ENCODE data around the gene GIMAP5.
A peak's percentile ranks its signal among the peaks of the same experiment; 100 is the strongest.

The GIMAP5 gene

GRCh38 chr7:150753239-150753638, 16.0 kb downstream of the GIMAP5 start:
- Mint-ChIP-seq H3K27me3 (ENCODE audit: low read depth, poor library complexity) (peaks cover 6% of the 10 kb centered on the region), H3K4me1 (no peaks in the 10 kb centered on the region), H3K27ac (no peak overlapping the region), H3K4me3 (no peak overlapping the region), H3K9me3 (no peaks in the 10 kb centered on the region), H3K36me3 (ENCODE audit: low read depth) (no peaks in the 10 kb centered on the region)
- DNase-seq: no peak
- no peak for TF ChIP-seq CTCF (IDR thresholded peaks at IDR 0.05)

GRCh38 chr7:150753826-150754603, 16.8 kb downstream of the GIMAP5 start:
- Mint-ChIP-seq H3K36me3 (ENCODE audit: low read depth) (no peaks in the 10 kb centered on the region), H3K9me3 (no peaks in the 10 kb centered on the region)

DNA sequence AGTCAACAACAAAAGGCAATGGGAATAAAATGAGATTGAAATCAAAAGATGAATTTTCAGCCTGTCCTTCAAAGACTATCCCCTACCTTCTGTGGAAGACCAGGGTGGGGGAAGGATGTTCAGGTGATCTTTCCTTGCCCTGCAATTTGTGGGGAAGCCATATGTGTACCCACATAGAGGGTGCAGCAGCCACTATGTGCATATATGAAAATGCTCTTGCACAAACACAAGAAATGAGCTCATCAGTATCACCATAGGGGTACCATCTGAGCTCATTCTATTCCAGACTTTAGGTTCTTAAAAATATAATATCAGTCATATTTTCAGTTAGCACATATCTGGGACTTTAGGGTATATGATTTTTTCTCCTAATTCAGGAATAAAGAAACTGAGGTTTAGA, 17.7 kb downstream of the GIMAP5 start:
- H3K27me3 Mint-ChIP-seq (ENCODE audit: low read depth, poor library complexity): peaks cover 6% of the 10 kb centered on the region
- peaks cover 4% of the 10 kb centered on the region for H3K9me3 Mint-ChIP-seq
- H3K27ac Mint-ChIP-seq: no peak overlapping the region
- DNase-seq: no peak
- H3K4me3 Mint-ChIP-seq: no peak overlapping the region
- H3K4me1 Mint-ChIP-seq: no peaks in the 10 kb centered on the region
- H3K36me3 Mint-ChIP-seq (ENCODE audit: low read depth): no peaks in the 10 kb centered on the region
- no peak for TF ChIP-seq CTCF (IDR thresholded peaks at IDR 0.05)

More at GRCh38 chr7:150753826-150754603, 16.8 kb downstream of the GIMAP5 start:
- no peak for DNase-seq
- peaks cover 6% of the 10 kb centered on the region for H3K27me3 Mint-ChIP-seq (ENCODE audit: low read depth, poor library complexity)
- peak; percentile 47 for TF ChIP-seq CTCF (IDR thresholded peaks at IDR 0.05)
- H3K27ac Mint-ChIP-seq: no peak overlapping the region
- H3K4me3 Mint-ChIP-seq: no peak overlapping the region
- no peaks in the 10 kb centered on the region for H3K4me1 Mint-ChIP-seq

DNA sequence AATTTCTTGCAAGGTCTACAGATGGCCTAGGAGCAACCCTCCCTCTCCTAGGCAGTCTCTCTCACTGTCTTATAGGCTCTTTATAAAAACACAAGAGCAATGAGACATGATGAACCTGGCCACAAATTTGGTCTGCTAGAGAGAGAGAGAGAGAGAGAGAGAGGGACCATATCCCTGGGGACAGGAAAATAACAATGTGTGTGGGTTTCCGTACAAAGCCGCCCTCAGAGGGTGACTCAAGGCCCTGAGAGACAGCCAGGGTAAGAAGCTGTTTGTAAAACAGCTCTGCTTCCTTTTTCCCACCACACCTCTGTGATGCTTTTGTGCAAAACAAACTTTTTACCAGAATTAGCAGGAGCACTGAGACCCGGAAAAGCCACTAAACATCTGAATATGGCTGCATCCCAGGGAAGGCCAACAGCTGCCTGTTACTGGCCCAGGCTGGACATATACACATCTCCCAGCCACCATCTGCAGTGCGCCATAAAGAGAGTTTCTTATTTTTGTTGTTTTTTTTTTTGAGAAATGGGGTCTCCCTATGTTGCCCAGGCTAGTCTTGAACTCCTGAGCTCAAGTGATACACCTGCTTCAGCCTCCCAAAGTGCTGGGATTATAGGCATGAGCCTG, 18.4 kb downstream of the GIMAP5 start:
- no peaks in the 10 kb centered on the region for H3K4me1 Mint-ChIP-seq
- TF ChIP-seq CTCF (IDR thresholded peaks at IDR 0.05): no peak
- no peak for DNase-seq
- H3K9me3 Mint-ChIP-seq: peaks cover 4% of the 10 kb centered on the region
- H3K27ac Mint-ChIP-seq: no peak overlapping the region
- H3K4me3 Mint-ChIP-seq: no peak overlapping the region
- no peaks in the 10 kb centered on the region for H3K36me3 Mint-ChIP-seq (ENCODE audit: low read depth)
- peaks cover 6% of the 10 kb centered on the region for H3K27me3 Mint-ChIP-seq (ENCODE audit: low read depth, poor library complexity)

DNA sequence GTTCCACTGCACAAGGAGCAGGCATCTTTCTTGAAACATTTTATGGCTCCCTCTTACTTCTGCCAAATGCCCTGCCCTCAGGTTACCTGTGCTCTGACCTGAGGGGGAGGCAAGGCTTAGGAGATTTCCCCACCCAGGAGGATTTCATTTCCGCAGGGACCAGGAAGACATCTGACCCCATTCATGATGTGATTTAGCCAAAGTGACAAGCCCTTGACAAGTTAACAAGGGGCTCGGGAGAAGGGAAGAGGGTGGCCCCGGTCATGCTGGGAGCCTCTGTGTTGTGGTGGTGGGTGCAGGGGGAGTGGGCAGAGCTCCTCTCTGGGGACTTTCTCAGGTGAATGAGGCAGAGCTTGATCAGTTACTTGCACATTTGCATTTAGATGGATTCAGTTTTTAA, 18.9 kb downstream of the GIMAP5 start:
- Mint-ChIP-seq H3K9me3 (peaks cover 5% of the 10 kb centered on the region), H3K27me3 (ENCODE audit: low read depth, poor library complexity) (peaks cover 6% of the 10 kb centered on the region), H3K36me3 (ENCODE audit: low read depth) (no peaks in the 10 kb centered on the region), H3K27ac (no peak overlapping the region), H3K4me1 (no peaks in the 10 kb centered on the region), H3K4me3 (no peak overlapping the region)
- TF ChIP-seq CTCF (IDR thresholded peaks at IDR 0.05): no peak
- no peak for DNase-seq

DNA sequence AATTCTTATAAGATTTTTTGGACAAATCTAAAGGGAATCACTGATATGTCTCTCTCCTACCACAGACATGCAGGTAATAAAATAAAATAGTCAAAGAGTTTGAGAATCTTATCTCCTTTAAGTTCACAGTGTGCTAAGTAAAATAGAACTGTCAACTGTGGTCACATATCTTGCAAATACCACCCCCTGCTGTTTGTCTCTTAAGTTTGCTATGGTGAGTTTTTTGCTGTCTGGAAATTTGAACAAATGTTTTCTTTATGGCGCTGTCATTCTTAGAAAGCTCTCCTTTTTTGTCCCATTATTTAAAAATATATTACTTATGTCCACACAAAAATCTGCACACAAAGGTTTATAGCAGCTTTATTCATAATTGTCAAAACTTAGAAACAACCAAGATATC, 19.6 kb downstream of the GIMAP5 start:
- Mint-ChIP-seq H3K36me3 (ENCODE audit: low read depth) (no peaks in the 10 kb centered on the region), H3K27ac (no peak overlapping the region), H3K27me3 (ENCODE audit: low read depth, poor library complexity) (peaks cover 6% of the 10 kb centered on the region), H3K4me3 (no peak overlapping the region), H3K4me1 (no peaks in the 10 kb centered on the region), H3K9me3 (peaks cover 12% of the 10 kb centered on the region)
- DNase-seq: no peak
- TF ChIP-seq CTCF (IDR thresholded peaks at IDR 0.05): peak; percentile 25

Data from nephron progenitor cell (in vitro differentiated cells).